IPS-18c (cell line): ENCODE results near the gene MAST2.
"Not testable (repeated sequence)": the region's sequence is repeated elsewhere in the genome, so short reads cannot be mapped to it uniquely, and the experiment has no call there.

ENCODE experiments used
- H3K4me3 ChIP-seq: 2 replicates; pipeline ENCODE4 v1.7.0; 2013; ENCODE audit warnings: low read depth, mild to moderate bottlenecking, low read length, moderate library complexity; ENCODE audit not compliant: insufficient read depth
- H3K9me3 ChIP-seq: one replicate; pipeline ENCODE4 v1.6.1; 2013; ENCODE audit warnings: mild to moderate bottlenecking, low read length, moderate library complexity; ENCODE audit not compliant: control insufficient read depth, insufficient read depth

MAST2 gene

DNA sequence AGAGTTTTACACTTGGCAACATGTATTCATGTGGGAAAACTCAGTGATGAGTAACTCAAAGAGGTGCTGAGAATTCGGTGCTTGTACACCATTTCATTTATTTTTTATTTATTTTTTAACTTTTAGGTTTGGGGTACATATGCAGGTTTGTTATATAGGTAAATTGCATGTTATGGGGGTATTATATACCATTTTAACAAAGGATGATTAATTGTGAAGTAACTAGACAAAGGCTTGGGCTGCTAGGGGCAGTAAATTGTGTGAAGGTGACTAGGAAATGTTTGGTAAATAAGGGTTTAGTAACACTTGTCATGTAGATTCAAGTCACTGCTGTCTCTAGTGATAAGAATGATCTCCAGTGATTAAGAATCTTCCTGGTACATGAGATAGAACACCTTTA, 139.0 kb downstream of the MAST2 start:
- H3K9me3 ChIP-seq = no peaks in the 10 kb centered on the region
- H3K4me3 ChIP-seq = no peak overlapping the region

DNA sequence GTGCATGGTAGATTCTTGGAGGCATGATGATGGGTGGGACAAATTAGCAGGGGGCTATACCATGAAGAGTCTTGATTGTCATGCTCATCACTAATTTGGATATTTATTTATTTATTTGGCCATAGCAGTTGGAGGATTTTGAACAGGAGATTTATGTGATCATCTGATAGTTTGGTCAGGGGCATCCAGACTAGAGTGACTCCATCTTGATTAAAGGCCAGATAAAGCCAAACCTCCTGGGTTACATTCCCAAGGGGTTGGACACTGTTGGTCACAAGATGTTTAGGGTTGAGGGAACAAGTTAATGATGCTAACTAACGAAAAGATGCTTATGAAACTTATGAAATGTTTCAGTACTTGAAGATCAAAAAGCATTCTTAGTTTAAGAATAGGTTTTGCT, 139.8 kb downstream of the MAST2 start:
- no peaks in the 10 kb centered on the region for H3K9me3 ChIP-seq
- no peak overlapping the region for H3K4me3 ChIP-seq

DNA sequence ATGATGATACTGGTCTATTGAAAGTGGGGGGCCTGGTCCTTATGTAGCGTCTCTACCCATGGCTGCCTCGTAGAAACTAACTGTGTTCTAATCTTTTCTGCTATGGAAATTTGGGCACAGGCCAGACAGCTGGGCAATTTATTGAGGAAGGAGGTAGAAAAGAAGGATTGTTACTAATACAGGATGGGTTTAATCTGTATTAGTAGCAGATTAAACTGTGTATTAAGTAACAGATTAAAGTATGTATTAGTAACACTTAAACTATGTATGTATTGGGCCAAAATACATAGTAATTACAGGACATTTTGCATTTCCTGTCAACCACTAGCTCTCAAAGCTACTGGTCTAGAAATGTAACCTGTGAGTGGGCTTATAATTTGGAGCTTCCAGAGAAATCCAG, 142.0 kb downstream of the MAST2 start:
- H3K9me3 ChIP-seq = no peaks in the 10 kb centered on the region
- H3K4me3 ChIP-seq = no peak overlapping the region

DNA sequence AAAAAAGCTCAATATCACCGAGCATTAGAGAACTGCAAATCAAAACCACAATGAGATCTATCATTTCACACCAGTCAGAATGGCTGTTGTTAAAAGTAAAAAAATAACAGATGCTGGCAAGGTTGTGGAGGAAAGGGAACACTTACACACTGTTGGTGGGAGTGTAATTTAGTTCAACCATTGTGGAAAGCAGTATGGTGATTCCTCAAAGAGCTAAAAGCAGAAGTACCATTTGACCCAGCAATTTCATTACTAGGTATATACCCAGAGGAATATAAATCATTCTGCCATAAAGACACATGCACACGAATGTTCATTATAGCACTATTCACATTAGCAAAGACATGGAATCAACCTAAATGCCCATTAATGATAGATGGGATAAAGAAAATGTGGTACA, 146.1 kb downstream of the MAST2 start:
- H3K9me3 ChIP-seq, H3K4me3 ChIP-seq: not testable (repeated sequence)

DNA sequence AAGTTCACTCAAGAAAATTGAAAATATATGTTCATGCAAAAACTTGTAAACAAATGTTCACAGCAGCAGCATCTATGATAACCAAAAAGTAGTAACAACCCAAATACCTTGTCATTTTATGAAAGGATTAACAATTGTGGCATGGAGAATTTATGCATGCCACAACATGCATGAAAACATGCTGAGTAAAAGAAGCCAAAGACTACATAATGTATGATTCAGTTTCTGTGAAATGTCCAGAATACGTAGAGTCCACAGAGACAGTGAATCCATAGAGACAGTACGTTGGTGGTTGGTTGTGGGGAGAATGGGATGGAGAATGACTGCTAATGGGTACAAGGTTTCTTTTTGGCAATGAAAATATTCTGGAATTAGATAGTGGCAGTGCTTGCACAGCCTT, 148.7 kb downstream of the MAST2 start:
- Histone ChIP-seq H3K4me3 (no peak overlapping the region), H3K9me3 (no peaks in the 10 kb centered on the region)

DNA sequence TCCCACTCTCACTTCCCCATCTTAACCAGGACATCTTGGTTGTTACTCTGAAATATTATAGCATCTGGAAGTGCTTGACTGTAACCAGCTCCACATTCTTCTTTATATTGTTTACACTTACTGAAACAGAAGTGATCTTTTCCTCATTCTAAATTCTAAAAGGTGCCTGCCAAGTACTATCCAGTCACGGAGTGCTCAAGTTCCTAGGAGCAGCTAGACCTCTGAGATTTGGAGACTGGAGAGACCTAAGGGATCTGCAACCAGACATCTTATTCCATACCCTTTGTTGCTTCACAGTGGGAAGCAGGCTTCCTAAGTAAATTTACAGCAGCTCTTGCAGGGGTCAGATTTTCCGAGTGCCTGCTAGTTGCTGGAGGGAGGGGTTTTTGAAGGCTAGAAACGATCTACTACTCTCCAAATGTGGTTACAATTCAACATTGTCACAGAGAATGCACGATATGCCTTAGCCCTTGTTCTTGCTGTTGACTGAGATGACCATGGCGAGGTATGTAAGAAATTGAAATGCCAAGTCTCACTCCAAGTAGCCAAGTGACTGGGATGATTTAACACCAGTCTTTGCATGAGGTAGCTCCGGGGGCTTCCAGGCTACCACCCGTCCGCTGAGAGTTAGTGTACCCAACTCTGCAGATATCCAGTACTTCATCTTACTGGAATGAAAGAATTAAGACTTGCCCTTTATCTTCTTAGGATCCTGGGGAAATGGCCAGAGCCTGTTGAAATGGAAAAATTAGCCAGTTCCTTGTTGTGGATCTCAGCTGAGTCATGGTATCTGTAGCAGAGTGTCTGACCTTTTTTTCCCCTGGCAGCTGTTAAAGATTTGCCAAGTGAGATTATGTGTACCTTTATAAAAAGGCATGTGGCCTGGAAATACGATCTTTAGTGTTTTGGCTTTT, 150.8 kb downstream of the MAST2 start:
- H3K9me3 ChIP-seq = no peaks in the 10 kb centered on the region
- no peak overlapping the region for H3K4me3 ChIP-seq

DNA sequence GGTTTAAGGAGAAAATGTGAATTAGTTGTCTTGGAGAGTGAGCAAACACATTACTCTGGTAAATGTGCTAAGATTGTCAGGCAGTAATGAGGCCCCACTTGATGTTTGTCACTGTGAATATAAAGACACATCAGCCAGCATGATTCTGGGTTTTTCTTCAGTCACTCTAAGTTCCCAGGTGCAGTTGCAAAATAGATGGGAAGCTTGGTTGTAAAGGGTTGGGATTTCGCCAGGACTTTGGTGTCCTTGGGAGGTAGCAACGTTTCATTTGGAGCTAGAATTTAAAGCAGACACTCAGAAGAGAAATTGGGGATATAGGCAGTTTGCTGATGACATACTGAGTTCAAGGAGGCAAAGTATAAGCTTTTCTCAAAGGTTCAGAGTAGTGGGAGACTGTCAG, 154.3 kb downstream of the MAST2 start:
- peaks cover 2% of the 10 kb centered on the region for H3K9me3 ChIP-seq
- no peak overlapping the region for H3K4me3 ChIP-seq

DNA sequence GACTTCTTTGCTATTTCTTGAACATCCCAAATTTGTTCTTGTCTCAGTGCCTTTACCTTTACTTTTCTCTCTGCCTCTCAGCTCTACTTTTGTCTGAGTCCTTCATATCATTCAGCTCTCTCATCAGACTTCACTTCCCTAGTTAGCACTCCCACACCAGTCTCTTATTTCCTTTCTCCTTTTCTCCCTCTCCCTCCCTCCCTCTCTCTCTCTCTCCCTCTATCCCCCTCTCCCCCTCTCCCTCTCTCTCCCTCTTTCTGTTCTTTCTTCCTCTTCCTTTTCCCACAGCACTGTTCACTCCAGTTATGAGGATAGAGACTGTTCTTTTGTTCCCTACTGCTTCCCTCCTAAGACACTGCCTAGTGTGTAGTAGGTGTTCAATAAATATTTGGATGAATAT, 154.9 kb downstream of the MAST2 start:
- Histone ChIP-seq H3K9me3 (peaks cover 2% of the 10 kb centered on the region), H3K4me3 (no peak overlapping the region)

DNA sequence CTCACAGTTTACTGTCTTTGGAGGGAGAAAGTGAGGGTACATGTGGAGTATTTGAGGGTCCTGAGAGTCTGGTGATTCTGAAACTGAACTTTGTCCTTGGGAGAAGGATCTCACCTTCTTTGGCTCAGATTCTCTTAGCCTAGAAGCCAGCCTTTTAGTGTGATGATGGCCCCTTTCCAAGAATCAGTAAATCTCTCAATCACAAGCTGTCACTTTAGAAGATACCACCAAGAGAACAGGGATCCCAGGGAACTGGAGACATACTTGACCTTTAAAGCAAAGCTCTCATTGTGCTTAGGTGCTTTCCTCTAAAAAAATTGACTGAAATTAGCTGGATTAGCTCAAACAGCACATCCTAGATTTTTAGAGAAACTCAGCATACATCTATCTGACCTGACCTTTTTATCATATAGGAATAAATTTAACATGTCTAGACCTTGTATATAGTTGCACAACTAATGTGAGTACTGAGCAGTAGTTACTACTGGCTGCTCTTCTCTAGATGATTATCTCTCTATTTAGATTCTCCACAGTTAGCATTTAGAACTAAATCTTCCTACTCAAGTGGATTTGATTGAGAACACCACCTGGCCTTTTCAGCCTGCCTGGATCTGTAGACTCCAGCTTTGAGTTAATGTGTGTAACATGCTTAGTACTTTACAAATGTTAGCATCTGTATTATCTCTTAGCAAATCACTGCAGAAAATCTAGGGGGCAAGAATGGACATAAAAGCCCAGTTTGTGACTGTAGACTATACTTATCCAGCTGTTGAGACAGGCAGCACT, 157.7 kb downstream of the MAST2 start:
- Histone ChIP-seq H3K9me3 (peaks cover 2% of the 10 kb centered on the region), H3K4me3 (no peak overlapping the region)

DNA sequence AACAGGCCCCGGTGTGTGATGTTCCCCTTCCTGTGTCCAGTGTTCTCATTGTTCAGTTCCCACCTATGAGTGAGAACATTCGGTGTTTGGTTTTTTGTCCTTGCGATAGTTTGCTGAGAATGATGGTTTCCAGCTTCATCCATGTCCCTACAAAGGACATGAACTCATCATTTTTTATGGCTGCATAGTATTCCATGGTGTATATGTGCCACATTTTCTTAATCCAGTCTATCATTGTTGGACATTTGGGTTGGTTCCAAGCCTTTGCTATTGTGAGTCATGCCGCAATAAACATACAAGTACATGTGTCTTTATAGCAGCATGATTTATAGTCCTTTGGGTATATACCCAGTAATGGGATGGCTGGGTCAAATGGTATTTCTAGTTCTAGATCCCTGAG, 158.5 kb downstream of the MAST2 start:
- not testable (repeated sequence) for H3K4me3 ChIP-seq, H3K9me3 ChIP-seq

DNA sequence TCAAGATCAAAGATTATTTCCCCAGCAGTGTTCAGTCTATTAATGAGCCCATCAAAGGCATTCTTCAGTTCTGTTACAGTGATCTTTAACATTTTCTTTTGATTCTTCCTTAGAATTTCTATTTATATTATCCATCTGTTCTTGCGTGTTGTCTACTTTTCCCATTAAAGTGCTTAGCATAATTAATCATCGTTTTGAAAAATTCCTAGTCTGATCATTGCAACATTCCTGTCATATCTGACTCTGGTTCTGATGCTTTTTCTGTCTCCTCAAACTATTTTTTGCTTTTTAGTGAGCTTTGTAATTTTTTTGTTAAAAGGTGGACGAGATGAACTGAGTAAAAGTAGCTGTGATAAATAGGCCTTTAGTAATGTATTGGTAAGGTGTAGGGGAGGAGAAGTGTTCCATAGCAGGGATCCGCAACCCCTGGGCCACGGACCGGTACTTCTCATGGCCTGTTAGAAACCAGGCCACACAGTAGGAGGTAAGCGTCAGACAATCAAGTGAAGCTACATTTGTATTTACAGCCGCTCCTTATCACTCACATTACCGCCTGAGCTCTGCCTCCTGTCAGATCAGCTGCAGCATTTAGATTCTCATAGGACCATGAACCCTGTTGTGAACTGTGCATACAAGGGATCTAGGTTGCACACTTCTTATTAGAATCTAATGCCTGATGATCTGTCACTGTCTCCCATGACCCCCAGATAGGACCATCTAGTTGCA, 165.7 kb downstream of the MAST2 start:
- Histone ChIP-seq H3K4me3 (no peak overlapping the region), H3K9me3 (no peaks in the 10 kb centered on the region)

DNA sequence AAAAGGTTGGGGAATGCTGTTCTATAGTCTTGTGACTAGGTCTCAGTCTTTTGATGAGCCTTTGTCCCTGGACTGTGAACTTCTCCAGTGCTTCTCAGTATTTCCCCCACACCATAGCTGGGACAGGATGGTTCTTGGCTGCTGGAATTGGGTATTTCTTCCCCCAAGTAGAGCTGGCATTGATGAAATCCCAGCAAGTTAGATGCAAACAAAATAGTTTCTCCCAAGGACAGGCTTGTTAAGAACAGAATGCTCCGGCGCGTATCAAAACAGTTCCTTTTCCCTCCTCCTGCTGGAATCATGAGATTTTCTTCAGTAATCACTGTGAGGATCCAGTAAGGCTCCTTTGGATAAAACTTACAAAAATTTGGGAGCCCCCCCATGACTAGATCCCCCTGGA, 166.5 kb downstream of the MAST2 start:
- no peaks in the 10 kb centered on the region for H3K9me3 ChIP-seq
- H3K4me3 ChIP-seq = no peak overlapping the region

DNA sequence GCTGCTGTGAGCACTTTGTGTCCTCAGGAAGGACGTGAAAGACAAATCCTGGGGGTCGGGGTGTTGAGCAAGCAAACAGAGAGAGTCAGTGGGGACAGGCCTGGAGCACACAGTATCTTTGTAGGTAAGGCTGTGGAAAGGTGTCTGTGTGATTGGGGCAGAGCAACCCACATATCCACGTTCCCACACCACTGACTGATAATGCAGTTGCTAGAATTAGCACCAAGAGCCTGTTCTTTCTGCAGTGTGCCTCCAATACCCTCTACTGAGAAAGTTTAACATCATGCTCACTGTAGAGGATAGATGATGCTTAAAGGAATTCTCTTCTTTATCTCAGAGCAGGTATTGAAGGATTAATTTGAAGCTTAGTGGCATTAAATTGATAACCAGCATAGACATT, 167.9 kb downstream of the MAST2 start:
- no peak overlapping the region for H3K4me3 ChIP-seq
- no peaks in the 10 kb centered on the region for H3K9me3 ChIP-seq

DNA sequence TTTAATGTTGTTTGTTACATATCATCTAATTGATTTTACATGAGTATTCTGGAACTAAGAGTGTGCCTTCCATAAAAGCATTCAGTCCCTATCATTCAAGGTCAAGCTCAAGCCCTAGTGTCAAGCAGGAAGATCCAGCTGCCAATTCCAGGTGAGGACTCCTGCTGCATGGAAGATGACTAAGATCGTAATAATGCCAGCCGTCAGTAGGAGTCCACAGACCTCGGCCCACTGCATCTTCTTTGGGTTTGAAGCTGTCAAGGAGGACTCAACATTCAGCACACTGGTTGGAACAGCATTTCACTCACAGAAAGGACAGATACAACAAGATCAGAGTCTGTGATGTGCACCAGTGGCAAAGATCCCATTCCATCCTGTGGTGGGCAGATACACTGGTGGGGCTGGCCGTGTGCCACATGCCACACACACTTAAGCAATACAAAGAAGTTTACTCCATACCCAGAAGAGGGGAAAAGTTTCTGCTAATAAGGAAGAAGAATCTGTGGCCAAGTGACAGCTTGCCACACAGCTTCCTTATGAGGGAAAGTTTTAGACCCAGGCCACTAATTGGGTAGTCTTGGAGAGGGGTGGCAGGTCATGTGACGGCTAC, 168.6 kb downstream of the MAST2 start:
- Histone ChIP-seq H3K9me3 (no peaks in the 10 kb centered on the region), H3K4me3 (no peak overlapping the region)

DNA sequence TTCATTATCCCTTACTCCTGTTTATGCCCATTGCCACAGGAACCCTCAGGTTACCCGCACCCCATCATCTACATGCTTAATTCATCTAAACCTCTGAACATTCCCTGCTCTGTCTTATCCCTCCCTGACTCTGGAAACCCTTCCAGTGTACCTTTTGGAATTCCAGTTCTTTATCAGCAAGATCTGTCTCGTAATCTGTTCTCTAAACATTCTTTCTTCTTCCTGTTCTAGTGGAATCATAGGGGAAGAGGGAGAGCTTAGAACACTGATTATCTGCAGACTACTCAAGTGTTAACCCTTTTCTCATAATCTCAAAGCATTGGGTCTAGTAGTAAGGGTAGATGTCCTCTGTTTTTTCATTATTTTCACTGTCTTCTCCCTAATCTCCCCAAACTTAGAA, 169.2 kb downstream of the MAST2 start:
- no peaks in the 10 kb centered on the region for H3K9me3 ChIP-seq
- no peak overlapping the region for H3K4me3 ChIP-seq

DNA sequence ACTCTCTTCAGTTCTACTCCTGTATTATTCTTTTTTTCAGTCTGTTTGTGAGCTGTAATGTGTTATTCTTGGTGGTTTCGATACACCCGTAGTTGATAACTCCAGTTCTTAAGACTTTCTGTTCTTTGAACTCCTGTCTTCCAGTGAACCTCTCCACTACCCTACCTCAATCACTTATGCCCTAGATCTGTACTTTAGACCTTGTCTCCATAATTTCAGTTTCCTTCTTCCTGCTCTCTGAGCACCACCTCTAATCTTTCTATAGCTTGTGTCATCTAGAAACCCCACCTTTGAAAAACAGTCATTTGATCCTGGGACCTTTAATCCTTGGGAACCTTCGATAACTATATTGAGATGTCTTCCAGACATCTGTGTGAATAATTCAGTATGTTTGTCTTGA, 169.7 kb downstream of the MAST2 start:
- no peak overlapping the region for H3K4me3 ChIP-seq

DNA sequence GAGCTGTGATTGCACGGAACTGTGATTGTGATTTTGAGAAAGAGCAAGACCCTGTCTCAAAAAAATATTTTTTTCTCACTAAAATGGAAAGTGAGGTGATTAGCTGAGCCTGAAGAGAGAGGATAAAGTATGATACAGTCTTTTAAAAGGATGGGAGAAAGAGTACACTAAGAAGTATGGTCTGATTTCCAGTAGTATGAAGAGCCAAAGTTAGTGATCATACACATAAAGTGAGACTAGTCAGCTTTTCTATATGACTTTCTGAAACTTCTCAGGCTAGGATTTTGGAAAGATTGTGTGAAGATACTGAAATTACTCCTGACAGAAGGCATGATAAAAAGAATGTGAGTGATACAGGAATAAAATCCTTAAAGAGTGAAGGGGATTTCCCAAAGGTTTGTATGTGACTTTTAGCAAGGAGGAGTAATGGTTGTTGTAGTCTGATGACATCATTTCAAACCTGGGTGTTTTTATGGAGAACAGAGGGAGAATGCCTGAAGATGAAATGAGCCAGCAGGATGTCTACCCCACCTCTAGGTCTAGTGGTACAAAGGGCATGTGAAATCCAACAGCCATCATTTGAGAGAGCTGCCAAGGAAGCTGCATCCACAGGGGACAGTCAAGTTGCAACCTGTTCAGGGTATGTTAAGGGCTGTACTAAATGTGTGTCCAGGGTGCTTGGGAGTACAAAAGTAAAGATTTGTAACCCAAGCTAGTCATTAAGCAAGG, 171.3 kb downstream of the MAST2 start:
- H3K9me3 ChIP-seq = no peaks in the 10 kb centered on the region
- H3K4me3 ChIP-seq = no peak overlapping the region

More for the DNA sequence above, 169.7 kb downstream of the MAST2 start:
- no peaks in the 10 kb centered on the region for H3K9me3 ChIP-seq
